ENCODE results near the gene LAMC3.
"Not testable (repeated sequence)": the region's sequence is repeated elsewhere in the genome, so short reads cannot be mapped to it uniquely, and the experiment has no call there.

LAMC3 gene

DNA sequence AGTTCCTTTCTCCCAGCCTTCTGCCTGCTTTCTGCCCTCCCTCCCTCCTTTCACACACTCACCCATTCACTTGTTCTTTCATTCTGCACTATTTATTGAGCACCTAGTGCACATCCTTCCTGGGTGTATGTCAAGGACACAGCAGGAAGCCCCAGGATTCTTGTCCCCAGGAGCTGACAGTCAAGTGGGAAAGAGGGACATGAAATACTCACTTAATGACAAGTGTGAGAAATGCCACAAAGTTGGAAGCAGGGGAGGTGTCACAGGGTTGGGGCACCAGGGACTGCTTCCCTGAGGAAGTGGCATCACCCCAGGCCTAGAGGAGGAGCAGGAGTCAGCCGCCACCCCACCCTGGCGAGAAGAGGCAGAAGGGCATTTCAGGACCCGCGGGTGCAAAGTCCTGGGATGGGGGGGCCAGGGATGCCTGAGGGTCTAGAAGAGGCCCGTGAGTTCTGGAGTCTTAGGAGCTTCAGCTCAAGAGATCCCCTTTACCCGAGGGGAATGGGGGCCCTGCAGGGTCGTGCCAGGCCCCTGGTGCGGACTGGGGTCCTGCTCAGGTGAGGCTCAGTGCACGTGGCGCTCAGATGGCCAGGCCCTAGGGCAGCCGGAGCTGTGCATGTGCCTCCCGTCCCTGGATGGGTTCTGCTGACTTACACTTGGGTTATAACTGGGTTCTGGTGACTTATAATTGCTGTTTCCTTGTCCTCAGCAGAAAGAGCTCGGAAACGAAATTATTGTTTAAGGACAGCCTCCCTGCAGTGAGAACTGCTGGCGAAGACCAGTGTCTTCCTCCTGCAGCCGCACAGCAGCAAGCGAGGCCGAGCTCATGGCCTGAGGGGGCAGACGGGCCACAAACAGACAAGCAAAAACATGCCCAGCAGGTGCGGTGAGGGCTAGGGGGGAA, 16.9 kb upstream of the LAMC3 start:
- DNase-seq (ENCODE audit: low spot score), result no peak

DNA sequence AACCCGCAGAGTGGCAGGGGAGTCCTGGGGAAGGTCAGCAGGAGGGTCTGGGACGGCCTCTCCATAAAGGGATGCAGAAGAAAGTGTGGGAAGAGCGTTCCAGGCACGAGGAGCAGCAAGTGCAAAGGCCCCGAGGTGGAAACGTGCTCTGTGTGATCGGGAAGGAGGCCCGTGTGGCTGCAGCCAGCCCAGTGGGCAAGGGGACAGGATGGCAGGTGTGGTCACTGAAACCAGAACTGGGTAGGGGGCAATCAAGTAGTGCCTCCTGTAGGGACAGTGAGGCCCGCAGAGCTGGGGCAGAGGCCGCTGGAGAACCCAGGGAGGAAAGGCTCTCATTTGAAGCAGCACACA, 16.3 kb upstream of the LAMC3 start:
- DNase-seq (ENCODE audit: low spot score), result no peak

DNA sequence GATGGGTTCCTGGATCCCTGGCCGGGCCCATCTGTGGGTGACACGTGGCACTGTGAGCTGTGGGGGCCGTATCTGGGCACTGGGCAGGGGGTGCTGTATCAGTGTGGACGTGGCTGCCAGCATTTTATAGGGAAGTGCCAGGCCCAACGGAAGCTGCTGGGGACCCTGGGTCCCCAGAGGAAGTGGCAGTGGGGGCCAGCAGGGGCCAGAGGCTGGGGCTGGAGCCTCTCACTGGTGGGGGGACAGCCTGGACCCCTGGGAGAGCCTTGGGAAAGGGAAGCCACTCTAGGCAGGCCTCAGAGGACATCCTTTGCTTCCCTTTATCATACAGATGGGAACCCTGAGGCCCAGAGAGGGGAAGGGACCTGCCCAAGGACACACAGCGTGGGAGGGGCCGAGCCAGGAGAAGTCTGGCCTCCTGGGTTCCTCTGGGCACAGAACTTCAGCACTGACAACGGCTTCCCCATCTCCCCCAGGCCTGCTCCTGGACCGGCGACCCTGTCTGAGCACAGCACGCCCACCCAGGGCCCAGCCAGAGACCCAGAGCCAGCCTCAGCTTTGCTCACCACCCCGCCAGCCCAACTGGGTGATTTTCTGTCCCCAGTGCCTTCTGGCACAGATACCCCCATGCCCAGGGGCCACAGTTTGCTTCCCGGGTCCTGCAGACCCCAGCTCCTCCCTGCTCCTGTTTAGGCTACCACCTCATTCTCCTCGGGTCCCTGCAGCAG, 15.5 kb upstream of the LAMC3 start:
- no peak for DNase-seq (ENCODE audit: low spot score)

DNA sequence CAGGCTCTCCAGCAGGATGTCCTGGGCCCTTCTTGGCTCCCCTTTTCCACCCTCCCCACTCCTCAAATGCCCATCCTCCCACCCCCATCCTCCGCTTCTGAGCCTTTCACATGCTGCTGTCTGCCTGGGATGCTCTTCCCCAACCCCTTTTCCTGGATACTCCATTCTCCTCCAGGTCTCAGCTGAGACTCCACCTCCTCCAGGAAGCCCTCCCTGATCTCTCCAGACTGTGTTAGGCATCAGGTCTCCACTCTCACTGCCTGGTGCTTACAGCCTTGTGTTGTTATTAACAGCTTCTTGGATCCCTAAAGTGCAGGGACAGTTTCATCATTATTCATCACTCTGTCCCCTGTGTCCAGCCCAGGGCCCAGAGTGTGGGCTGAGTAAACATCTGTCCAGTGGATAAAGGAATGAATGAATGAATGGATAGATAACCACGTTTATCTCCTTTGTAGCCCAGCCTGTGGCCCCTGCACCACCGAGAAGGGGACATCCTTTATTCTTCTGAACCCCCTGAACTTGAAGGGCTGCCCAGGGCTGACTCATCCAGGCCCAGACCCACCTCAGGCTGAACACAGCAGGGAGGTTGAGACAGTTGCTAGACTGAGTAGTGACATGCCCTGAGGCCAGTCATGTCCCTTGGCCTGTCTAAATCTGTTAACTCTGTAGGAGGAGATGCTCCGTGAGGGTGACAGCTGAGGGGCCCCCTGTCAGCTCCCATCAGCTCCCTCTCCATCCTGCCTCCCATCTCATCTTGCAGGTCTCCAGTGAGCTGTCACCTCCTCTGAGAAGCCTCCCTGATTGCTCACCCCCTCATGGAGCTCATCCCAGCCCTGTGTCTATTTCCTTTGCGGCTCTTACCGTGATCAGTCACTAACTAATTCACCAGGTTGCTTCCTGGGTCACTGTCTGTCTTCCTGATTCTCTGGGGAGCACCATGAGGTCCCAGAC, 14.6 kb upstream of the LAMC3 start:
- DNase-seq (ENCODE audit: low spot score), result no peak

DNA sequence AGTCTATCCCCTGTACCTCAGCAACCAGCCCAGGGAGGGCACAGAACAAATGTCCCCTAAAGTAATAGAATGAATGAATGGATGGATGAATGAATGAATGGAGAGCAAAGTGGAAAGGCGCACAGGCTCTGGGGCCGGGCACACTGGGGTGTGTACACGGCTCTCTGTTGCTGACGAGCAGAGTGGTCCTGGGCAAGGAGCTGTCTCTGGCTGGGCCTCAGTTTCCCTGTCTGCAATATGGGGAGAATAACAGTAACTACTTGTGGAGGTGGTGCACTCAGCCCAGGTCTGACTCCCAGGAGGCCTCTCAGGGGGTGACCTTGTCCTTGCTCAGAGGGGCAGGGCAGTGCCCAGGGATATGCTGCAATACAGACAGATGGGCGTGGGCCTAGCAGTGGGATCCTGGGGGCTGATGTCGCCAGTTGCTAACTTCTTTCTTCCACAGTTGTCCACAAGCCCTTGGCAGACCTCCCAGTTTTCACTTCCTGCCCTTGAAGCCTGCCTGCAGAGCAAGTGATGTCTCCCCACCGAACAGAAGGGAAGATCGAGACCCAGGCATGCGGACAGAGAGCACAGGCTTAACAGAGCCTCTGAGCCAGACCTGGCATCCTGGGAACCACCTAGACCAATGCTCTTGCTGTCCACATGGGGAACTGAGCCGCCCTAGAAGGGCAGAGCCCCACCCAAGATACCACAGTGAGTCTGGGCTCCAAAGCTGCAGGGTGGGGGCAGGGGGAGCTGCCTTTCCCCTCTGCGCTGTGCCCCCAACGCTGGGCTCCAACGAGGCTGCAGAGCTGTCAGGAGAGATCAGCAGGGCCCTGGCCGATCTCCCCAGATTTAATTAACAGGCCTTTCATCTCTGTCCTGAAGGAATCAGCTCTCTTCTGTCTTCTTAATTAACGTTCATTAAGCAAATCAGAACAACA, 13.6 kb upstream of the LAMC3 start:
- DNase-seq (ENCODE audit: low spot score), result peak; percentile 9

DNA sequence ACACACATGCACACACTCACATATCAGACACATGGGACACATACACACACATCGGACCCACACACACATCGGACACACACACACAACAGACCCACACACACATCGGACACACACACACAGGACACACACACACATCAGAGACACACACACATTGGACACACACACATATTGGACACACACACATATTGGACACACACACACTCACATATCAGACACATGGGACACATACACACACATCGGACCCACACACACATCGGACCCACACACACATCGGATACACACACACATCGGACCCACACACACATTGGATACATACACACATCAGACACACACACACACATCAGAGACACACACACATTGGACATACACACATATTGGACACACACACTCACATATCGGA, 12.8 kb upstream of the LAMC3 start:
- DNase-seq (ENCODE audit: low spot score), result no peak

DNA sequence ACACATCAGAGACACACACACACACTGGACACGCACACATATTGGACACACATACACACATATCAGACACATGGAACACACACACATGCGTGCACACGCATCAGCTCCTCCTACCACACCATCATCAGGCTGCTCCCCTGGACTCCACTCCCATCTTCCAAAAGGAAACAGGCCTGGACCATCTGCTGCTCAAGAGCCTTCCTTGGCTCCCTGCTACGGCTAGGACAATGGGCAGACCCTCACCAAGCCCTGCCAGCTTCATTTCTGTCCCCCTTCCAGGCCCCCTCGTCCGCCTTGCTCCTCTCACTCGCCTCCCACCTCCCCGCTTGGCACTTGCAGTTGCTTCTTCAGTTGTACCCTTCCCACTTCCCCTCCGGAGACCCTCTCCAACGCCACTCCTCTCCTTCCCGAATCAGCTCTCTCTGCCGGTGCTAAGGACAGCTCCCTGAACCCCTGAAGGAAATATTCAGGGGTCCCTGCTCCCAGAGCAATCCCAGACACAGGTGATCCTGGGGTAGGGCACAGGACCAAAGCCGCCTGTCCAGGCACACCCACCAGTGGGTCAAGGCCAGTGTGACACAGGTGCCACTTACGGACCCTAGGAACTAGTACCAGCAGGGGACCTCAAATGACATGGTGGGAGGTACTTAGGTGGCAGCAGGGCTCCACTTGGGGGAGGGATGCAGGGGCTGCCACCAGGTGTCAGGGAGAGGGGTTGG, 12.1 kb upstream of the LAMC3 start:
- DNase-seq (ENCODE audit: low spot score), result no peak

DNA sequence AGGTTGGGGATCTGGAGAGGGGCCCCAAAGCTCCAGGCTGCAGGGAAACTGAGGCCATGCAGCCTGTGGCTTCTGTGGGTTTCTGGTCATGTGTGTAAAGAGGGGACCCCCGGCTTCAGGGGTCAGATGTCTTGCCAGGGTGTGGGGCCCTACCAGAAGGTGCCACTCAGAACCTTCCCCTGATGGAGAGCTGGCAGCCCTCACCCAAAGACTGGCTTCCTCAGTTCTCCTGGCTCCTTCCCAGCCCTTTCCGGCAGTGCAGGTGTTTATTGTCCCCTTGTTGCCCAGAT, 11.6 kb upstream of the LAMC3 start:
- DNase-seq (ENCODE audit: low spot score), result no peak

DNA sequence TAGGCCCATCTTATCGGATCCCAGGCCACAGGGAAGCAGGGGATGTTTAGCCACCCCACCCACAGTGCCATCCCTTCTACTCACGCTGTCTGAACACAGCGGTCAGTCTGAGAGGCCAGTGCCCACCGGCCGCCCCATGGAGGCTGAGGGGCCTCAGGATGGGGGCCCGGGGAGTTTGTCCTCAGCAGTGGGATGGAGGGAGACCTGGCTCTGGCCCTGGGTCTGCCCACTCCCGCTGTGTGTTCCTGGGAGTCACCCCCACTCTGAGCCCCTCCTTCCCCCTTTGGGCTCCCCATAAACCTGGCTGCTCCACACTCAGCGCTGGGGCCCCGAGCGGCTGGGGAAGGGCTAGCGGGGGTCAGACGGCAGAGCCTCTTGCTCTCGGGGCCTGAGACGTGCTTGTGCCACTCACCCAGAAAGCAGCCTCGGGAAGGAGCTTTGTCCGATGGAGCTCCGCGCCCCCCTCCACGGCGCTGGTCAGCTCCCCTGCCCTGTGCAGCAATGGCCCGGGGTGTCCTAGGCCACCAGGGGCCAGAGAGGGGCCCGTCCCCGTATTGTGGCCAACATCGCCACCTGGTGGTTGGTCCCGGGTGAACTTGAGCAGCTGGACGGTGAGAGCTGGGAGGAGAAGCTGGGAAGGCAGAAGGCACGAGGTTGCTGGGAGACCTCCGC, 10.9 kb upstream of the LAMC3 start:
- DNase-seq (ENCODE audit: low spot score), result peak; percentile 29

DNA sequence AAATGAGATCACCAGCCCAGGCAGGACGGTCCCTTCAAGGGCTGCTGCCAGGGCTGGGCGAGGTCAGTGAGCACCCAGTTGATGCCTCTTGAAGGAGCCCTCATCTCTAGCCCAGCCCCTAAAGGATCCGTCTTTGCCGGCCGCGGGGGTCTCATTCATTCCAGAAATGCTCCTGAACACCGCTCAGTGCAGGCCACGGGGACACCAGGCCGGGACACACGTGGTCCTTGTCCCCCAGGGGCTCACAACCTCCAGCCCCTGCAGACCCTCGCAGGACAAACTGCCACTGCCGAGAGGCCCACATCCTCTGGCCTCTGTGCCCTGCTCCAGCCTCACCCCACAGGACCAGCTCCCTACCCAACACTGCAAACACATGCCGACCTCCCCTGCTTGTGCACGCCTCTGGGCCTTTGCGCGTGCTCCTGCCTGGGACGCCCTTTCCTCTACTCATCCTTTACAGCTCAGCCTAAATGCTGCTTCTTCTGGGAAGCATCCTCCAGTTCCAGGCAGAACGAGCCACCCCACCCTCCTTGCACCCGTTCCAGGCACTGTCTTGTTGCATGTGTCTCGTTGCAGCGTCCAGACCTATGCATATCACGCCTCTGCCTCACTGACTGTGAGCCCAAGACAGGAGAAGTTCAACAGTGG, 10.3 kb upstream of the LAMC3 start:
- DNase-seq (ENCODE audit: low spot score), result no peak

DNA sequence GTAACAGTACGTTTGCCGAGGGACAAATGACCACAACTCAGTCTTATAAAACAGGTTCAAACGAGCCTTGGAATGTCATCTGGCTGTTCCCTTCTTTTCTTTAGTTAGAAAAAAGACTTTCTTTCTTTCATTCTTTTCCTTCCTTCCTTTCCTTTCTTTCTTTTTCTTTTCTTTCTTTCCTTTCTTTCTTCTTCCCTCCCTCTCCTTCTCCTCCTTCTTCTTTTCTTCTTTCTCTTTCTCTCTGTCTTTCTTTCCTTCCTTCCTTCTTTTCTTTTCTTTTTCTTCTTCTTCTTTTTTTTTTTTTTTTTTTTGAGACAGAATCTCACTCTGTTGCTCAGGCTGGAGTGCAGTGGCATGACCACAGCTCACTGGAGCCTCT, 9.7 kb upstream of the LAMC3 start:
- DNase-seq (ENCODE audit: low spot score), result no peak

DNA sequence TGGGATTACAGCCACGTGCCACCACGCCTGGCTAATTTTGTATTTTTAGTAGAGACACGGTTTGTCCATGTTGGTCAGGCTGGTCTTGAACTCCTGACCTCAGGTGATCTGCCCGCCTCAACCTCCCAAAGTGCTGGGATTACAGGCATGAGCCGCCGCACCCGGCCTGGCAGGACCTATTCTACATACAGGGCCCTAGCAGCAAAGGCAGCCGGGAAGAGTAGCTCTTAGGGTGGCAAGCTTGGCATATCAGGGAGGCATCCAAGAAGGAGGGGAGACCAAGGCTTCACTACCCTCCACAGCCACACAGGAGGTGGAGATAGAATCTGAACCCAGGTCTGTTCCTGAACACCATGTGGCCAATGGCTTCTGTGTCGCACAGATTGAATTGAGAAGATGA, 8.4 kb upstream of the LAMC3 start:
- not testable (repeated sequence) for DNase-seq (ENCODE audit: low spot score)

DNA sequence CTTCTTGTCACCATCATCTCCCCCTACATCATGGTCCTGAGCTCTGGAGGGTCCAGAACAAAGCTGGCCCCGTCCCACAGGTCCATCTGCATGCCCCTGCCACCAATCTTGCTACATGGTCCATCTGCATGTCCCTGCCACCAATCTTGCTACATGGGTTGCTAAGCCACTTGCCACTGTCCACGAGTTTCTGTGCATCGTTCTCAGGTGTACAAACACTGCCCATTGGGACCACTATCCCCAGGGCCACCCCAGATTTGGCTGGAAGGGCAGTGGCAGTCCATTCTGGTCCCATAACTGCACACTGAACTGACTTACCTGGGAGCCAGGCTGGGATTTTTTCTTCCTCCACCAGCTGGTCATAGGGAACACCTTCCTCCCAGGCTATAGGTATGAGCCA, 8.0 kb upstream of the LAMC3 start:
- DNase-seq (ENCODE audit: low spot score), result no peak

DNA sequence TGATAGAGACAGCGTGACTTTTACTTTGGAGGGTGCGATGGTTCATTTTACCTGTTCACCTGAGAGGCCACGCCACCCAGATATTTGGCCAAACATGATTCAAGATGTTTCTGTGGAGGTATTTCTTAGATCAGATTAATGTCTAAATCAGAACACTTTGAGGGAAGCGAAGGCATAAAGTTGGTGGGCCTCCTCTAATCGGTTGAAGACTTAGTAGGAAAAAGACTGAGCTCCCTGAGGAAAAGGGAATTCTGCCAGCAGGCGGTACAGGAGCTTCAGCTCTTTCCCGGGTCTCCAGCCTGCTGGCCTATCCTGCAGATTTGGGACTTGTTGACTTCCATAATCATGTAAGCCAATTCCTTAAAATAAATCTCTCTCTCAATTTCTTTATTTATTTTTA, 7.0 kb upstream of the LAMC3 start:
- no peak for DNase-seq (ENCODE audit: low spot score)

DNA sequence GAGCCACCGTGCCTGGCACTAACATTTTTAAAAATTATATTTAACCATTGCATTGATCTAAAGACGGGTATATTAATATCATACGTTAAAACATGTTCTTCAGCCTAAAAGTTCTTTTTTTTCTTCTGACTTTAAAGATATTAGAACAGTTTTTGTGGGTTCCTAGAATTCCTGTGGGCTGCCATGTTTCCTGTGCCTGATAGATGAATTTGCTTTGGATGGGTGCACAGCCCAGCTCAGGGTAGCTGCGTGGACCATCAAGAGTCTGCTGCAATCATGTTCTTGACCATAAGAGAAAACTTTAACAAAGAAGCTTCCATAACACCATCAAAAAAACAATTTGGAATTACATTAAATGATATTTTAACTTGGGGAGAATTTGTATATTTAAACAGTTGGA, 2.4 kb upstream of the LAMC3 start:
- DNase-seq (ENCODE audit: low spot score), result no peak

DNA sequence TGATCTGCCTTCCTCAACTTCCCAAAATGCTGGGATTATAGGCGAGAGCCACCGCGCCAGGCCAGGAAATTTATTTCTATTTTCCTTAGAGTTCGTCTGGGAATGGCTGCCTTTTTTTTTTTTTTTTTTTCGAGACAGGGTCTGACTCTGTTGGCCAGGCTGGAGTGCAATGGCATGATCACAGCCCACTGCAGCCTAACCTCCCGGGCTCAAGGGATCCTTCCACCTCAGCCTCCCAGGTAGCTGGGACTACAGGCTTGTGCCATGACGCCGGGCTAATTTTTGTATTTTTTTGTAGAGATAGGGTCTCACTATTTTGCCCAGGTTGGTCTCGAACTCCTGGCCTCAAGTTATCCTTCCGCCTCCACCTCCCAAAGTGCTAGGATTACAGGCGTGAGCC, 888 bp upstream of the LAMC3 start:
- DNase-seq (ENCODE audit: low spot score), result no peak

DNA sequence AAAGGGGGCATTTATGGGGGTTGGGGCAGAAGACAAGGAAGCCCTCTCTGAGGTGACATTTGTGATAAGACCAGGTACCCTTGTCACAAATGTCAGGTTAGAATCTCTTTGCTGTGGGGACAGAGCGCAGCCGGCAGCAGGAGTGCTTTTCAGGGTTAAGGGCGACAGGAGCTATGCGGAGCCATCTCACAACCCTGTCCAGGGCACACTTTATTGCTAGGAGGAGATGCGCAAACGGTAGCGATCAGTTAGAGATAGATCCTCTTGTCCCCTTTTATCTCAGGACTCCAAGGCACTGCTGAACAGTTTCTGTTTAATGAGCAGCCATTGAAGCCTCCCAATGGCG, 438 bp upstream of the LAMC3 start:
- DNase-seq (ENCODE audit: low spot score), result no peak

DNA sequence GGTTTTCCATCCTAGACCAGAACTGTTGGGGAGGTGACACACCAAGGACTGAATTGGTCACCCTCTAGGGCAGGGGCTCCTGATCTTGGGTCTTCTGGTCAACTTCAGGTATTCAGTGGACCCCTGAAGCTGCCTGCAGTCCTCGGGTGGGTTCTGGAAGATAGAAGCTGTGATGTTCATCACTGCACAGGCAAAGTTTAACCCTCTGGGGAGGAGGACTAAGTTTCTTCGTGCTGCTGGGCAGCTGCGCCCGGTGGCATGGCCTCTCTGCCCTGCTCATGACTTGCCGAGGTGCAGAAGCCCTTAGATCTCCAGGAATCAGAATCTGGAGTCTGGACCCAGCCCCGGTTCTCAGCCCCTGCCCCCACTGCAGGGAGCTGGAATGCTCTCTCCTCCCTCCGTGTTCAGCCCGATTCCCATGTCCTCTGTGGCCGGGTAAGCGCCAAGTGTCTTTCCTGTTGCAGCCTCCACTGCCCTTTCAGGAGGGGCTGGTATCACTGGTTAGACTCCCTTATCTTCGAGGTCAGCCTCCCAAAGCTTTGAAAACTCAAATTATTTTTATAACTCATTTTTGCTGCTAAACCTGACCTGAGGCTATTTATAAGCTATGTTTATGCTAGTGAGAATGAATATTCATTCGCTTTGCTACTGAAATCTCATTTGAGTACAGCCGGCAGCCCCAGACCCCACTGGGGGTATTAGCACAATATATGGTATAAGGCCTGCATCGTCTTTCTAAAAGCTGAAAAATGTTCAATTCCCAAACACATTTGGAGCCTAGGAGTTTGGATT, 1.7 kb downstream of the LAMC3 start:
- no peak for DNase-seq (ENCODE audit: low spot score)
